HG03060 (cell line): ENCODE data around the gene NAA60.
A peak's percentile ranks its signal among the peaks of the same experiment; 100 is the strongest.

Source experiments
- ATAC-seq: cut with Tn5 transposase; IDR thresholded peaks from one replicate; pipeline ENCODE4 v1.9.1; 2021; ENCODE audit warnings: low read depth, moderate number of reproducible peaks; ENCODE audit not compliant: unreplicated experiment

NAA60 gene

GRCh38 chr16:3443108-3444031, at the start of gene NAA60, which contains the start of gene ZNF597:
Gene NAA60, plus strand, starts transcription at chr16:3443680. Its CDS starts 32,548 bp downstream, at chr16:3476228.
Gene ZNF597, minus strand, starts transcription at chr16:3443504. Its CDS starts 351 bp downstream, at chr16:3443153.
- ATAC-seq: peak; percentile 65

- ATAC-seq: no peak
Observed at GRCh38 chr16:3400446-3400778, 43.1 kb upstream of the NAA60 start.

- peak; percentile 96 for ATAC-seq
Observed at GRCh38 chr16:3400779-3401688, 42.4 kb upstream of the NAA60 start, which contains the start of the genes ZNF174 and ZSCAN32. Gene ZNF174, plus strand, starts transcription at chr16:3401215. Its CDS starts 790 bp downstream, at chr16:3402005. Gene ZSCAN32, minus strand, starts transcription at chr16:3401004. Its CDS starts 3,447 bp downstream, at chr16:3397557.

- no peak for ATAC-seq
Observed at GRCh38 chr16:3401719-3402397, 41.6 kb upstream of the NAA60 start.

GRCh38 chr16:3408561-3409197, 34.8 kb upstream of the NAA60 start:
- no peak for ATAC-seq

GRCh38 chr16:3413730-3414379, 29.6 kb upstream of the NAA60 start:
- no peak for ATAC-seq

GRCh38 chr16:3431779-3432219, 11.7 kb upstream of the NAA60 start:
- no peak for ATAC-seq

GRCh38 chr16:3434373-3434772, 9.1 kb upstream of the NAA60 start:
- ATAC-seq: no peak

GRCh38 chr16:3439637-3440036, 3.8 kb upstream of the NAA60 start:
- no peak for ATAC-seq

- ATAC-seq: peak; percentile 23
Observed at GRCh38 chr16:3444032-3444388, 530 bp downstream of the NAA60 start.

GRCh38 chr16:3454093-3454492, 10.6 kb downstream of the NAA60 start:
- no peak for ATAC-seq

GRCh38 chr16:3454631-3455147, 11.2 kb downstream of the NAA60 start:
- no peak for ATAC-seq

GRCh38 chr16:3457434-3458252, 14.2 kb downstream of the NAA60 start:
- ATAC-seq: peak; percentile 57

- no peak for ATAC-seq
Observed at GRCh38 chr16:3458278-3458851, 14.9 kb downstream of the NAA60 start.

GRCh38 chr16:3458852-3459361, 15.4 kb downstream of the NAA60 start:
- no peak for ATAC-seq

- no peak for ATAC-seq
Observed at GRCh38 chr16:3459401-3460090, 16.1 kb downstream of the NAA60 start.

- no peak for ATAC-seq
Observed at GRCh38 chr16:3460121-3460520, 16.6 kb downstream of the NAA60 start.
